ENCODE results near the gene RIMKLA.

Gene RIMKLA

DNA sequence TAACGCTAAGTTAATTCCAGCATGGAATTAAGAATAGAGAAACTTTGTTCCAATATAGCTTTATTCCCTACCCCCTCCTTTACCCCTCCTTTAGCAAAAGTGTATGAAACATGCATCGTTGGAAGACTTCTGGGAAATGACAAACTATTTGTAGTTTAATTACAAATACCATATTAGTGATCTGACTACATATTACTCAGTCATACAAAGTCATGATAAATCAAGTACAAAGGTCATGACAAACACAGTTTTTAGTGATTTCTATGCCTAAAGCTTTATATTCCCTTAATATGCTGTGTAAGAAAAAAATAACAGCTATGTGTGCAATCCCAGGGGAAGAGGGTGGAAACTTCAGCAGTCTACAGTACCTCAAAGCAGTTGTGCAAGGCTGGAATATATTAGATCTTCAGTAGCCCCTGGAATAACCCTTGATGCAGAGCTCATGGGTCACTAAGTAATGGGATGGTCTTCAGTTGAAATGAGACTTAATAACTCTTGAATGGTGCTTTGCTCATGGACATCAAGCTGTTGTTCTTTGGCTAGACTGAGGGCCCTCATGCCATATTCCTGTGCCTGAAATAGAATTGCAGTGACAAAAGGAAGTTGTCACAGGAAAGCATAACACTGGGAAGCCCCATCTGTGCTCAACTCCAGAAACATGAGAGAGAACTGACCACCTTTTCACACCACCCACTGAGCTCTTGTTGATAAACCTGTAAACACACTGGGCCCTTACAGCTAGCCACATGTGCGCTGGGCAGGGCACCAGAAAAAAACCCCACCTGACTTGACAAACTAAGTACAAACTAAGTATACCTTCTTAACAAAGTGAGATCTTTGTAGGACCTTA lies 49.9 kb downstream of the RIMKLA start:
- Mint-ChIP-seq H3K4me1 (peaks cover 0 to 6% of the 10 kb centered on the region in 2 donors), H3K4me3 (no peak overlapping the region), H3K36me3 (peaks cover 0 to 4% of the 10 kb centered on the region in 2 donors), H3K27ac (no peak overlapping the region), H3K9me3 (no peaks in the 10 kb centered on the region), H3K27me3 (no peaks in the 10 kb centered on the region)
- DNase-seq (no peak), ATAC-seq (replicated peaks) (no peak)

DNA sequence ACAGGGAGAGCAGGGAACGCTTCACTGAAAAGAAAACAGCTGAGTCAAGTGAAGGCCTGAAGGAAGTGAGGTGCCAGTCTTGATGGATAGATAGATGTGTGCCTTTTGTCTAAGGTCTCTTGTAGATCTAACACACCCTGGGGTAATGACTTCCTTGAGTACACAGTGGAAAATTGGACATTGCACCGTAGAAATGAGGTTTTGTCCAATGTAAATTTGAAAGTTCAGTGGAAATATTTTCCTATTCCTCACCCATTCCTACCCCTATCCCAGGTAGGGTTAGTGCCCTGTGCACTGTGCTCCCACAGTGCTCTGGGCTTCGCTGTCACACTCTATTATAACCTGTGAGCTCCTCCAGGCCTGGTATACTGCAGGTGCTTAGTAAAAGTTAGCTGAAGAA lies 50.9 kb downstream of the RIMKLA start:
- peaks cover 0 to 6% of the 10 kb centered on the region in 2 donors for H3K4me1 Mint-ChIP-seq
- DNase-seq = no peak
- no peaks in the 10 kb centered on the region for H3K9me3 Mint-ChIP-seq
- no peak overlapping the region for H3K27ac Mint-ChIP-seq
- no peak overlapping the region for H3K4me3 Mint-ChIP-seq
- peaks cover 0 to 4% of the 10 kb centered on the region in 2 donors for H3K36me3 Mint-ChIP-seq
- no peaks in the 10 kb centered on the region for H3K27me3 Mint-ChIP-seq
- ATAC-seq (replicated peaks) = no peak

DNA sequence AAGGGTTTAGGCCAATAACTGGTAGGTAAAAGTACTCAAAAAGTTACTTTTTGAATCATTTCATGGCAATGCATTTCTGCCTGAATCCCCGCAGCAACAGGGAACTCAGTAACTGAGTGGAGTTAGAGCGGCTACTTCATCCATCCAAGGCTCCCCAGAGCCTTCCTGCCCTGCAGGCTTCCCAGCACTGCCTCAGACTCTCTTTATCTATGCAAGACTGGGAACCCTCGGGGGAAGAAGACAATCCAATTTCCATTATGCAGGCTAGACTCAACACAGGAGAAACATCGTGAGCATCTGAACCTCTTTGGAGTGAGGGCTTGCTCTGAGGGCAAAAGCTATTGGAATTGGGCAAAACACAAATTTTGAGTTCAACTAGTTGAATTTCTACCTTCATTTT lies 52.1 kb downstream of the RIMKLA start:
- H3K9me3 Mint-ChIP-seq = no peaks in the 10 kb centered on the region
- H3K27me3 Mint-ChIP-seq = no peaks in the 10 kb centered on the region
- no peak overlapping the region for H3K4me3 Mint-ChIP-seq
- peaks cover 0 to 4% of the 10 kb centered on the region in 2 donors for H3K36me3 Mint-ChIP-seq
- ATAC-seq (replicated peaks) (no peak), DNase-seq (no peak)
- peaks cover 0 to 6% of the 10 kb centered on the region in 2 donors for H3K4me1 Mint-ChIP-seq
- H3K27ac Mint-ChIP-seq = no peak overlapping the region

DNA sequence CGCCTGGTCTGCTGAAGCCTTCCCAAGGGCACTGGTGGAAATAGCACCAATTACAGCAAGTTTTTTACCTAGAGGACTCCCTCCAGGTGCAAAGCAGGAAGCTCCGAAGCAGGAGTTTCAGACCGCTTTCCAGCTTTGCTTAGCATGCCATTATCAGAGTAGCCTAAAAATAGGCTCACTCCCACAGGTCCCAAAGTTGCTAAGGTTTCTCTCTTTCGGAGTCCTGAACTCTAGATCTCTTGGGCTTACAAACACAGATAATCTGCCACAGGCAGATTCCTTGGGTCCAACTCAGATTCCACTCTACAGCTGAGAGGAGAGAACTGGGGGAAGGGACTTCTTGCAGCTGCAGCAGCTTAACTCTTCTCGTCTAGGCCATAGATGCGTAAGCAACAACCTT lies 52.8 kb downstream of the RIMKLA start:
- ATAC-seq (replicated peaks) (no peak), DNase-seq (no peak)
- Mint-ChIP-seq H3K4me1 (peaks cover 0 to 6% of the 10 kb centered on the region in 2 donors), H3K27me3 (no peaks in the 10 kb centered on the region), H3K36me3 (peaks cover 0 to 4% of the 10 kb centered on the region in 2 donors), H3K4me3 (no peak overlapping the region), H3K9me3 (no peaks in the 10 kb centered on the region), H3K27ac (no peak overlapping the region)

DNA sequence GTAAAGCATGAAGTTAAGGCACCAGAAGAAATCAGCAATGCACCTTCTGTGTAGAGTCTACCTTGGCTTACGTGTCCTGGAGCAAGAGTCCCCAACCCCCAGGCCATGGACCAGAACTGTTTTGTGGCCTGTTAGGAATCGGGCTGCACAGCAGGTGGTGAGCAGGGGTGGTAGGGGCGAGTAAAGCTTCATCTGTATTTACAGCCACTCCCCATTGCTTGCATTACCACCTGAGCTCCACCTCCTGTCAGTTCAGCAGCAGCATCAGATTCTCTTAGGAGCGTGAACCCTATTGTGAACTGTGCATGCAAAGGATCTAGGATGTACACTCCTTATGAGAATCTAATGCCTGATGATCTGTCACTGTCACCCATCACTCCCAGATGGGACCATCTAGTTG lies 53.7 kb downstream of the RIMKLA start:
- H3K9me3 Mint-ChIP-seq = no peaks in the 10 kb centered on the region

DNA sequence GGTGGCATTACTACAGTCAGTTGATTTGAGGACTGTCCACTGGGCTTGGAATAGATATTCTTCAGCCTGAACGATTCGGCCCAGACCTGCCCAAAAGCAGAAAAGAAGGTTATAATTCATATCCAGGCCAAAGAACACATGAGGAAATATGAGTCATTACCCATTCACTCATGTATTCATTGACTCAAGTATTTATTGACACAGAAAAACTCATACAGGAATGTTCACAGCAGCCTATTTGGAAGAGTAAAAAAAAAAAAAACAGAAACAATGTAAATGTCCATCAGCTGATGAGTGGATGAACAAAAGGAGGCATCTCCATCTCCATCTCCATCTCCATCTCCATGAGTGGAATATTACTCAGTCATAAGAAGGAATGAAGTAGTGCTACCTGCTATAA lies 59.3 kb downstream of the RIMKLA start:
- Mint-ChIP-seq H3K36me3 (peaks cover 0 to 3% of the 10 kb centered on the region in 2 donors), H3K9me3 (peaks cover 0 to 2% of the 10 kb centered on the region in 2 donors), H3K4me1 (no peaks in the 10 kb centered on the region), H3K4me3 (no peak overlapping the region), H3K27me3 (no peaks in the 10 kb centered on the region), H3K27ac (no peak overlapping the region)
- DNase-seq = no peak
- no peak for ATAC-seq (replicated peaks)

More for the DNA sequence above, 53.7 kb downstream of the RIMKLA start:
- ATAC-seq (replicated peaks) (no peak), DNase-seq (no peak)
- Mint-ChIP-seq H3K36me3 (peaks cover 0 to 4% of the 10 kb centered on the region in 2 donors), H3K27ac (no peak overlapping the region), H3K4me3 (no peak overlapping the region), H3K4me1 (peaks cover 0 to 6% of the 10 kb centered on the region in 2 donors), H3K27me3 (no peaks in the 10 kb centered on the region)

DNA sequence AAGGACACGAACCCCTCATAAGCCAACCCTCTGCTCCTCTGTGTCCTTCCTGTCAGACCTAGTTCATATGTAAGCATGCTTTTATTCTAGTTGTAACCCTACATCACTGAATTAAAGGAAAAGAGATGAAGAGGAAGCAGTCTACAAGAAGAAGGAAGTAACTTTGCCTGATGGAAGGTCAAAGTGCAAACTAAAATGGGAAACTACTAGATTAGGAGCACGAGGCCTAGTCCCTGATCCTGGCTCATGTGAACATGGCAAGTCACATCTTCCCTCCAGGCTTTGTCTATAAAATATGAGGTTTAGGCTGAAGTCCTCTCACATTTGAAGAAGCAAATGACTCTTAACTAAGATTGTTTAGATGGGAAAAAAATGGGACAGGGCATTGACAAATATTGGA lies 62.1 kb downstream of the RIMKLA start:
- no peak for ATAC-seq (replicated peaks)
- Mint-ChIP-seq H3K9me3 (peaks cover 0 to 2% of the 10 kb centered on the region in 2 donors), H3K27me3 (no peaks in the 10 kb centered on the region), H3K36me3 (no peaks in the 10 kb centered on the region), H3K4me1 (peaks cover 0 to 2% of the 10 kb centered on the region in 2 donors), H3K27ac (no peak overlapping the region), H3K4me3 (no peak overlapping the region)
- no peak for DNase-seq

DNA sequence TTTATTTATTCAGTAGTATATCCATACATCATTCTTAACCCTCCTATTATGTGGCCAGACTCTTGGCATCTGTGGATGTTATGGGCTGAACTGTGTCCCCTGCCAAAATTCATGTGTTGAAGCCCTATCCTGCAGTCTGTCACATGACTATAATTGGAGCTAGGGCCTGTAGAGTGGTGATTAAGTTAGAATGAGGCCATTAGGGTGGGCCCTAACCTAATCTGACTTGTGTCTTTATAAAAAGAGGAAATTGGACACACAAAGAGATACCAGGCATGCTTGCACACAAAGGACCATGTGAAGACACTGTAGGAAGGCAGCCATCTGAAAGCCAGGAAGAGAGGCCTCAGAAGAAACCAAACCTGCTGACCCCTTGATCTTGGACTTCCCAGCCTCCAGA lies 68.7 kb downstream of the RIMKLA start:
- no peak for DNase-seq
- Mint-ChIP-seq H3K27me3 (no peaks in the 10 kb centered on the region), H3K4me1 (peaks cover 2 to 5% of the 10 kb centered on the region in 2 donors), H3K4me3 (no peak overlapping the region), H3K9me3 (no peaks in the 10 kb centered on the region), H3K27ac (no peak overlapping the region), H3K36me3 (no peaks in the 10 kb centered on the region)
- ATAC-seq (replicated peaks) = no peak

DNA sequence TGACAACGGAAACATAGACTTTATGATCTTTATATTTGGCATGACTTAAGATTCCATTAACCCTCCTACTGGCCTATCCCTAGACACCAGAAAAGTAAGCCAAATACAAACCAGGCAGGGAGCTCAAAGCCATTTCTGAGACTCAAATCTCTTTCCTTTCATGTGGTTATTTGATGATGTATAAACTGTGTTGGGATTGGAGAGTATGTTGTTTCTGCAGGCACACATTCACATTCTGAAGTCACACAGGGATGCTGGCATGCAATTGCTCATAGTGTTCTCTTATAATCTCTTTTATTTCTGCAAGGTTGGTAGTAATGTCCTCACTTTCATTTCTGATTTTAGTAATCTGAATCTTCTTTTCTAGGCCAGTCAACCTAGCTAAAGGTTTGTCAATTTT lies 69.5 kb downstream of the RIMKLA start:
- ATAC-seq (replicated peaks) (no peak), DNase-seq (no peak)
- Mint-ChIP-seq H3K27me3 (no peaks in the 10 kb centered on the region), H3K9me3 (no peaks in the 10 kb centered on the region), H3K36me3 (no peaks in the 10 kb centered on the region), H3K27ac (no peak overlapping the region), H3K4me1 (peaks cover 5 to 8% of the 10 kb centered on the region in 2 donors), H3K4me3 (no peak overlapping the region)

DNA sequence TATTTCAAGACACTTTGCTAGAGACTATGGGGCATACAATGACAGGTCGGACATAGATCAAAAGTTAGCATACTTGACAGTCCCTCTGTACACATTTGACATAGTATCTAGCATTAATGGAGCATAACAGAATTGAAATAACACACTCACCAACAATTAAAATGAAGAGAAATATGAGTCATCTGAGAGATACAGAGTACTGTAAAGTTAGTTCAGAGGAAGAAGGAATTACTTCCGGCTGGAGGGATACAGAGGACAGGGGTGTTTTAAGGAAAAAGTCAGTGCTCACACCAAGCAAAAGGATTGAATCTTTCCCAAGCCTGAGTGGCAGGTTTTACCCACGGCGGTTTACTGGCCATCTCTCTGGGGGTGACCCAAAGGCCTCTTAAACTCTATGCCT lies 72.8 kb downstream of the RIMKLA start:
- H3K36me3 Mint-ChIP-seq = peaks cover 9 to 12% of the 10 kb centered on the region in 2 donors
- peaks cover 18 to 26% of the 10 kb centered on the region in 2 donors for H3K4me1 Mint-ChIP-seq
- H3K27me3 Mint-ChIP-seq = no peaks in the 10 kb centered on the region
- no peak for ATAC-seq (replicated peaks)
- no peak overlapping the region for H3K4me3 Mint-ChIP-seq
- no peak overlapping the region for H3K27ac Mint-ChIP-seq
- H3K9me3 Mint-ChIP-seq = no peaks in the 10 kb centered on the region
- DNase-seq = no peak

DNA sequence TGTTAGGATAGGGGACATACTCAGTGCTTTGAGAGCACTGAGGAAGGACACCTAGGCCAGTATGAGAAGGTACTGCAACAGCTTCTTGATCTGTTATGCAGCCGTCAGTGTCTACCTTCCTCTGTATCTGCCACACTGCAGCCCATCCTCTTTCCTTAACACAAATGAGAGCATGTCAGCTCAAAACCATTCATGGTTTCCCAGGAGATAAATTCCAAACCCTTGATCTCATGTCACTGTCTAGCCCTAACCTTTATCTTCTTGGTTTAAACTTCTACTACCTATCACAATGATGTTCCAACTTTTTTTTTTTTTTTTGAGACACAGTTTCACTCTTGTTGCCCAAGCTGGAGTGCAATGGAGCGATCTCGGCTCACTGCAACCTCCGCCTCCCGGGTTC lies 73.8 kb downstream of the RIMKLA start:
- peaks cover 18 to 29% of the 10 kb centered on the region in 2 donors for H3K4me1 Mint-ChIP-seq
- no peaks in the 10 kb centered on the region for H3K27me3 Mint-ChIP-seq
- H3K27ac Mint-ChIP-seq = no peak overlapping the region
- H3K9me3 Mint-ChIP-seq = no peaks in the 10 kb centered on the region
- ATAC-seq (replicated peaks) (no peak), DNase-seq (no peak)
- peaks cover 12 to 20% of the 10 kb centered on the region in 2 donors for H3K36me3 Mint-ChIP-seq
- peak overlapping the region in 1 of 2 donors; percentile 7 for H3K4me3 Mint-ChIP-seq

DNA sequence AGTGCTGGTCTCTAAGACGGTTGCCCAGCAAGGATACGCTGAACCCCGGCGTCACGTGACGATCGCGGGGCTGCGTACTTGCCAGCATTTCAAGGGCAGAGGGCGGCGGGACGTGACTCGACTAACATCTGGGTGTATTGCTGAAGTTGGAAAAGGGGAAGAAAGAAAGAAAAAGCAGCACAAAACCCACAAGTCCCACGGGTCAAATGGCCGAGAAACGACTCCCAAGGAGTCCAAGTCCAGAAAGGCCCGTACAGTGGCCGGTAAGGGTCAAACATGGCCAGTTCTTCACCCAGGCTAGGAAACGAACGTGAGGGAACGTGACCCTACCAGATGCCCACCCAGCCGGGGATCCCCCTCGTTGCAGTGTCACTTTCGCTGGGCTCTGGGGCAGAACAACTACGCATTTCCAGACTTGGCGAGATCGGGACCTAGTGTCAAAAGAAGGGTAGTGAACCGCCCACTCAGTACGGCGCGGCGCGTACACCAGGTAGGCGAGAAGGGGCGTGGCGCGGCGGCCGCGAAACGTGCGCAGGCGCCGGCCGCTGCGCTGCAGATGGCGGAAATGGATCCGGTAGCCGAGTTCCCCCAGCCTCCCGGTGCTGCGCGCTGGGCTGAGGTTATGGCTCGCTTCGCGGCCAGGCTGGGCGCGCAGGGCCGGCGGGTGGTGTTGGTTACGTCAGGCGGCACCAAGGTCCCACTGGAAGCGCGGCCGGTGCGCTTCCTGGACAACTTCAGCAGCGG lies 75.6 kb downstream of the RIMKLA start, which contains the start of the genes PPCS and ZMYND12:
Gene PPCS (plus strand): TSS at position 534 of the 744 bp plus-strand sequence. CDS start 23 bp downstream, at position 557.
Gene ZMYND12 (minus strand): TSS at position 13 of the 744 bp plus-strand sequence. CDS start 25 bp downstream, outside the sequence.
- ATAC-seq (replicated peaks) = peak; percentile 87 to 92
- peak within 1 kb of the TSS; percentile 98 for H3K27ac Mint-ChIP-seq
- no peaks in the 10 kb centered on the region for H3K27me3 Mint-ChIP-seq
- no peaks in the 10 kb centered on the region for H3K9me3 Mint-ChIP-seq
- H3K4me3 Mint-ChIP-seq = peak within 1 kb of the TSS; percentile 86 to 91
- peaks cover 22 to 38% of the 10 kb centered on the region in 2 donors for H3K4me1 Mint-ChIP-seq
- peak; percentile 96 for DNase-seq
- peaks cover 17 to 37% of the 10 kb centered on the region in 2 donors for H3K36me3 Mint-ChIP-seq

DNA sequence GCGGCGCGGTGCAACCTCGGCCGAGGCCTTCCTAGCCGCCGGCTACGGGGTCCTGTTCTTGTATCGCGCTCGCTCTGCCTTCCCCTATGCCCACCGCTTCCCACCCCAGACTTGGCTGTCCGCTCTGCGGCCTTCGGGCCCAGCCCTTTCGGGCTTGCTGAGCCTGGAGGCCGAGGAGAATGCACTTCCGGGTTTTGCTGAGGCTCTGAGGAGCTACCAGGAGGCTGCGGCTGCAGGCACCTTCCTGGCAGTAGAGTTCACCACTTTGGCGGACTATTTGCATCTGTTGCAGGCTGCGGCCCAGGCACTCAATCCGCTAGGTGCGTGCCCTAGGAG lies 76.1 kb downstream of the RIMKLA start:
- DNase-seq = peak; percentile 49
- peaks cover 17 to 39% of the 10 kb centered on the region in 2 donors for H3K36me3 Mint-ChIP-seq
- no peaks in the 10 kb centered on the region for H3K27me3 Mint-ChIP-seq
- H3K9me3 Mint-ChIP-seq = no peaks in the 10 kb centered on the region
- H3K27ac Mint-ChIP-seq = peak overlapping the region; percentile 98
- peaks cover 24 to 41% of the 10 kb centered on the region in 2 donors for H3K4me1 Mint-ChIP-seq
- ATAC-seq (replicated peaks) = peak; percentile 63 to 65
- peak overlapping the region; percentile 86 to 91 for H3K4me3 Mint-ChIP-seq

DNA sequence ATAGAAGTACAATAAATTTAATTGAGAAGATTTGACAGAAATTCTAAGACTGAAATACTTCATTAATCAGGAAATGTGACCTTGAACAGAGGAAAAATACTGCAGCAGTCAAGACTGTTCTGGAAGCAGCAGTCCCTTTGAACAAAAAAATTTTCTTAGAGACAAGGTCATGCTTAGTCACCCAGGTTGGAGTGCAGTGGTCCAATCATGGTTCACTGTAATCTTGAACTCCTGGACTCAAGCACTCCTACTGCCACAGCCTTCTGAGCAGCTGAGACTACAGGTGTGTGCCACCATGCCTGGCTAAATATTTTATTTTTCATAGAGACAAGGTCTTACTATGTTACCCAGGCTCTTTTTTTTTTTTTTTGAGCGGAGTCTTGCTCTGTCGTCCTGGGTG lies 80.6 kb downstream of the RIMKLA start:
- Mint-ChIP-seq H3K4me1 (peaks cover 26 to 51% of the 10 kb centered on the region in 2 donors), H3K27me3 (no peaks in the 10 kb centered on the region), H3K27ac (no peak overlapping the region), H3K4me3 (no peak overlapping the region), H3K36me3 (peaks cover 17 to 43% of the 10 kb centered on the region in 2 donors), H3K9me3 (no peaks in the 10 kb centered on the region)
- DNase-seq (no peak), ATAC-seq (replicated peaks) (no peak)
